ENCODE results near the gene CTNNA2.

The CTNNA2 gene

GRCh38 chr2:79936715-79937114 lies 423.9 kb downstream of the CTNNA2 start:
- no peak for DNase-seq (ENCODE audit: low spot score in 2 of 2)
- no peak overlapping the region for H3K27ac Mint-ChIP-seq
- no peaks in the 10 kb centered on the region for H3K9me3 Mint-ChIP-seq
- ATAC-seq (ENCODE audit: low read depth) = no peak
- no peaks in the 10 kb centered on the region for H3K36me3 Mint-ChIP-seq
- H3K4me3 Mint-ChIP-seq = no peak overlapping the region
- peaks cover 2% of the 10 kb centered on the region for H3K27me3 Mint-ChIP-seq
- H3K4me1 Mint-ChIP-seq = no peaks in the 10 kb centered on the region

- no peak for ATAC-seq (ENCODE audit: low read depth)
- DNase-seq (ENCODE audit: low spot score in 2 of 2) = no peak
- Mint-ChIP-seq H3K27ac (no peak overlapping the region), H3K36me3 (no peaks in the 10 kb centered on the region), H3K4me3 (no peak overlapping the region), H3K4me1 (no peaks in the 10 kb centered on the region), H3K9me3 (no peaks in the 10 kb centered on the region), H3K27me3 (no peaks in the 10 kb centered on the region)
Observed at GRCh38 chr2:79938648-79939047, 425.8 kb downstream of the CTNNA2 start.

- DNase-seq (ENCODE audit: low spot score in 2 of 2) = no peak
- no peak for ATAC-seq (ENCODE audit: low read depth)
- no peak overlapping the region for H3K27ac Mint-ChIP-seq
- no peaks in the 10 kb centered on the region for H3K36me3 Mint-ChIP-seq
- H3K27me3 Mint-ChIP-seq = no peaks in the 10 kb centered on the region
- H3K9me3 Mint-ChIP-seq = no peaks in the 10 kb centered on the region
- H3K4me3 Mint-ChIP-seq = no peak overlapping the region
- H3K4me1 Mint-ChIP-seq = no peaks in the 10 kb centered on the region
Observed at GRCh38 chr2:79940364-79940763, 427.5 kb downstream of the CTNNA2 start.

- Mint-ChIP-seq H3K4me3 (no peak overlapping the region), H3K36me3 (no peaks in the 10 kb centered on the region), H3K9me3 (no peaks in the 10 kb centered on the region), H3K27ac (no peak overlapping the region), H3K27me3 (peaks cover 2% of the 10 kb centered on the region), H3K4me1 (no peaks in the 10 kb centered on the region)
- no peak for DNase-seq (ENCODE audit: low spot score in 2 of 2)
- ATAC-seq (ENCODE audit: low read depth) = no peak
Observed at GRCh38 chr2:79941179-79941578, 428.3 kb downstream of the CTNNA2 start.

- no peaks in the 10 kb centered on the region for H3K36me3 Mint-ChIP-seq
- ATAC-seq (ENCODE audit: low read depth) = no peak
Observed at GRCh38 chr2:79944205-79944604, 431.4 kb downstream of the CTNNA2 start.

GRCh38 chr2:79945653-79946445 lies 433.0 kb downstream of the CTNNA2 start:
- Mint-ChIP-seq H3K4me1 (no peaks in the 10 kb centered on the region), H3K36me3 (no peaks in the 10 kb centered on the region), H3K4me3 (no peak overlapping the region), H3K27me3 (peaks cover 2% of the 10 kb centered on the region), H3K27ac (no peak overlapping the region), H3K9me3 (no peaks in the 10 kb centered on the region)
- ATAC-seq (ENCODE audit: low read depth) (no peak), DNase-seq (ENCODE audit: low spot score in 2 of 2) (no peak)

More at GRCh38 chr2:79944205-79944604, 431.4 kb downstream of the CTNNA2 start:
- Mint-ChIP-seq H3K27me3 (peaks cover 2% of the 10 kb centered on the region), H3K9me3 (no peaks in the 10 kb centered on the region), H3K27ac (no peak overlapping the region), H3K4me1 (no peaks in the 10 kb centered on the region), H3K4me3 (no peak overlapping the region)
- DNase-seq (ENCODE audit: low spot score in 2 of 2) = no peak

GRCh38 chr2:79947751-79948150 lies 434.9 kb downstream of the CTNNA2 start:
- ATAC-seq (ENCODE audit: low read depth) (no peak), DNase-seq (ENCODE audit: low spot score in 2 of 2) (no peak)
- H3K27me3 Mint-ChIP-seq = peaks cover 2% of the 10 kb centered on the region
- H3K4me1 Mint-ChIP-seq = no peaks in the 10 kb centered on the region
- H3K36me3 Mint-ChIP-seq = no peaks in the 10 kb centered on the region
- H3K9me3 Mint-ChIP-seq = peaks cover 2% of the 10 kb centered on the region
- no peak overlapping the region for H3K4me3 Mint-ChIP-seq
- no peak overlapping the region for H3K27ac Mint-ChIP-seq

- Mint-ChIP-seq H3K4me1 (no peaks in the 10 kb centered on the region), H3K9me3 (peaks cover 2% of the 10 kb centered on the region), H3K27ac (no peak overlapping the region), H3K36me3 (no peaks in the 10 kb centered on the region), H3K27me3 (peaks cover 2% of the 10 kb centered on the region), H3K4me3 (no peak overlapping the region)
- no peak for ATAC-seq (ENCODE audit: low read depth)
- DNase-seq (ENCODE audit: low spot score in 2 of 2) = no peak
Observed at GRCh38 chr2:79950526-79950925, 437.7 kb downstream of the CTNNA2 start.

- Mint-ChIP-seq H3K27ac (no peak overlapping the region), H3K36me3 (no peaks in the 10 kb centered on the region), H3K4me1 (no peaks in the 10 kb centered on the region), H3K4me3 (no peak overlapping the region), H3K9me3 (peaks cover 4% of the 10 kb centered on the region), H3K27me3 (no peaks in the 10 kb centered on the region)
- no peak for DNase-seq (ENCODE audit: low spot score in 2 of 2)
- no peak for ATAC-seq (ENCODE audit: low read depth)
Observed at GRCh38 chr2:79952616-79953015, 439.8 kb downstream of the CTNNA2 start.

- DNase-seq (ENCODE audit: low spot score in 2 of 2) = no peak
- H3K9me3 Mint-ChIP-seq = peaks cover 8% of the 10 kb centered on the region
- H3K4me1 Mint-ChIP-seq = no peaks in the 10 kb centered on the region
- no peaks in the 10 kb centered on the region for H3K36me3 Mint-ChIP-seq
- no peaks in the 10 kb centered on the region for H3K27me3 Mint-ChIP-seq
- no peak overlapping the region for H3K27ac Mint-ChIP-seq
- ATAC-seq (ENCODE audit: low read depth) = no peak
- H3K4me3 Mint-ChIP-seq = no peak overlapping the region
Observed at GRCh38 chr2:79960035-79960434, 447.2 kb downstream of the CTNNA2 start.

GRCh38 chr2:79960519-79960918 lies 447.7 kb downstream of the CTNNA2 start:
- Mint-ChIP-seq H3K4me3 (no peak overlapping the region), H3K4me1 (no peaks in the 10 kb centered on the region), H3K27me3 (no peaks in the 10 kb centered on the region), H3K27ac (no peak overlapping the region), H3K9me3 (peaks cover 8% of the 10 kb centered on the region), H3K36me3 (no peaks in the 10 kb centered on the region)
- no peak for DNase-seq (ENCODE audit: low spot score in 2 of 2)
- no peak for ATAC-seq (ENCODE audit: low read depth)

GRCh38 chr2:79964966-79965365 lies 452.1 kb downstream of the CTNNA2 start:
- ATAC-seq (ENCODE audit: low read depth) = no peak
- Mint-ChIP-seq H3K27ac (no peak overlapping the region), H3K27me3 (no peaks in the 10 kb centered on the region), H3K36me3 (no peaks in the 10 kb centered on the region), H3K9me3 (peaks cover 9% of the 10 kb centered on the region), H3K4me1 (no peaks in the 10 kb centered on the region), H3K4me3 (no peak overlapping the region)
- no peak for DNase-seq (ENCODE audit: low spot score in 2 of 2)

GRCh38 chr2:79966369-79966768 lies 453.5 kb downstream of the CTNNA2 start:
- DNase-seq (ENCODE audit: low spot score in 2 of 2) (no peak), ATAC-seq (ENCODE audit: low read depth) (no peak)
- Mint-ChIP-seq H3K4me1 (no peaks in the 10 kb centered on the region), H3K4me3 (no peak overlapping the region), H3K27ac (no peak overlapping the region), H3K9me3 (peaks cover 9% of the 10 kb centered on the region), H3K36me3 (no peaks in the 10 kb centered on the region), H3K27me3 (no peaks in the 10 kb centered on the region)

GRCh38 chr2:79966882-79967281 lies 454.0 kb downstream of the CTNNA2 start:
- Mint-ChIP-seq H3K4me1 (no peaks in the 10 kb centered on the region), H3K4me3 (no peak overlapping the region), H3K27me3 (no peaks in the 10 kb centered on the region), H3K9me3 (peaks cover 9% of the 10 kb centered on the region), H3K27ac (no peak overlapping the region), H3K36me3 (no peaks in the 10 kb centered on the region)
- no peak for DNase-seq (ENCODE audit: low spot score in 2 of 2)
- no peak for ATAC-seq (ENCODE audit: low read depth)

GRCh38 chr2:79971807-79972206 lies 459.0 kb downstream of the CTNNA2 start:
- Mint-ChIP-seq H3K9me3 (peaks cover 1% of the 10 kb centered on the region), H3K27me3 (no peaks in the 10 kb centered on the region), H3K36me3 (no peaks in the 10 kb centered on the region), H3K4me1 (no peaks in the 10 kb centered on the region), H3K4me3 (no peak overlapping the region), H3K27ac (no peak overlapping the region)
- DNase-seq (ENCODE audit: low spot score in 2 of 2) (no peak), ATAC-seq (ENCODE audit: low read depth) (no peak)
